H9 (cell line): ENCODE measurements around the gene EFCAB11. TPM values are rescaled to one million over a fixed set of nuclear protein-coding genes. Genes with fewer than 3 reads are reported as not detected.
A peak's percentile ranks its signal among the peaks of the same experiment; 100 is the strongest.

Experiments used
- DNase-seq: peaks from one replicate; pipeline ENCODE4 v3.0.0-alpha.2; 2017
- H2AFZ ChIP-seq: one replicate; pipeline ENCODE4 v1.6.1; 2013; ENCODE audit warnings: mild to moderate bottlenecking, low read length, control low read depth, moderate library complexity
- H2AK5ac ChIP-seq: 2 replicates; pipeline ENCODE4 v1.6.1; 2013; ENCODE audit warnings: low read length, control low read depth, mixed read lengths; ENCODE audit not compliant: insufficient read length
- H2BK120ac ChIP-seq: one replicate; pipeline ENCODE4 v1.6.1; 2013; ENCODE audit warnings: low read depth, mild to moderate bottlenecking, low read length, control low read depth, inconsistent platforms; ENCODE audit not compliant: poor library complexity, severe bottlenecking
- H2BK12ac ChIP-seq: 2 replicates; pipeline ENCODE4 v1.6.1; 2013; ENCODE audit warnings: low read length, control low read depth, mixed read lengths, low read depth; ENCODE audit not compliant: insufficient read length
- H2BK15ac ChIP-seq: 2 replicates; pipeline ENCODE4 v1.6.1; 2013; ENCODE audit warnings: low read depth, low read length, control low read depth
- H2BK20ac ChIP-seq: one replicate; pipeline ENCODE4 v1.6.1; 2013; ENCODE audit warnings: low read depth, mild to moderate bottlenecking, low read length, control low read depth, inconsistent platforms; ENCODE audit not compliant: poor library complexity, severe bottlenecking
- H2BK5ac ChIP-seq: 2 replicates; pipeline ENCODE4 v1.6.1; 2013; ENCODE audit warnings: low read length, control low read depth, mixed read lengths; ENCODE audit not compliant: insufficient read length
- H3K14ac ChIP-seq: 2 replicates; pipeline ENCODE4 v1.6.1; 2013; ENCODE audit warnings: low read length, control low read depth; ENCODE audit not compliant: insufficient read depth
- H3K18ac ChIP-seq: 2 replicates; pipeline ENCODE4 v1.6.1; 2013; ENCODE audit warnings: low read depth, mild to moderate bottlenecking, mixed read lengths, low read length, control low read depth; ENCODE audit not compliant: insufficient read length
- H3K23ac ChIP-seq: 2 replicates; pipeline ENCODE4 v1.6.1; 2013; ENCODE audit warnings: low read length, control low read depth, mixed read lengths, low read depth; ENCODE audit not compliant: insufficient read length
- H3K23me2 ChIP-seq: 2 replicates; pipeline ENCODE4 v1.6.1; 2013; ENCODE audit warnings: low read depth, mild to moderate bottlenecking, mixed read lengths, low read length, control low read depth; ENCODE audit not compliant: insufficient read length, poor library complexity, severe bottlenecking
- H3K27ac ChIP-seq: 2 replicates; pipeline ENCODE4 v1.5.1; 2013; ENCODE audit warnings: low read length, control low read depth, mixed read lengths, low read depth; ENCODE audit not compliant: insufficient read length
- H3K27me3 ChIP-seq: 2 replicates; pipeline ENCODE4 v1.6.1; 2013; ENCODE audit warnings: low read length, control low read depth, inconsistent platforms; ENCODE audit not compliant: insufficient read depth
- H3K4ac ChIP-seq: 2 replicates; pipeline ENCODE4 v1.6.1; 2013; ENCODE audit warnings: low read depth, mild to moderate bottlenecking, control low read depth, inconsistent platforms, low read length, moderate library complexity
- H3K4me1 ChIP-seq: 2 replicates; pipeline ENCODE4 v1.6.1; 2013; ENCODE audit warnings: low read length, control low read depth, inconsistent platforms; ENCODE audit not compliant: insufficient read depth
- H3K4me2 ChIP-seq: 2 replicates; pipeline ENCODE4 v1.6.1; 2013; ENCODE audit warnings: low read length, control low read depth, mixed read lengths; ENCODE audit not compliant: insufficient read length, insufficient read depth
- H3K56ac ChIP-seq: 2 replicates; pipeline ENCODE4 v1.6.1; 2013; ENCODE audit warnings: low read depth, mild to moderate bottlenecking, mixed read lengths, low read length, control low read depth; ENCODE audit not compliant: insufficient read length
- H3K79me1 ChIP-seq: 2 replicates; pipeline ENCODE4 v1.6.1; 2013; ENCODE audit warnings: low read depth, mild to moderate bottlenecking, moderate library complexity, low read length, control low read depth, inconsistent platforms; ENCODE audit not compliant: insufficient read depth, poor library complexity, severe bottlenecking
- H3K79me2 ChIP-seq: 2 replicates; pipeline ENCODE4 v1.6.1; 2013; ENCODE audit warnings: low read length, control low read depth, inconsistent platforms; ENCODE audit not compliant: insufficient read depth
- H3K9ac ChIP-seq: 2 replicates; pipeline ENCODE4 v1.6.1; 2013; ENCODE audit warnings: low read length, control low read depth, mixed read lengths; ENCODE audit not compliant: insufficient read length; ENCODE audit errors: extremely low read depth
- H3K9me3 ChIP-seq: one replicate; pipeline ENCODE4 v1.6.1; 2013; ENCODE audit warnings: low read depth, low read length, inconsistent platforms; ENCODE audit not compliant: control insufficient read depth
- H3T11ph ChIP-seq: one replicate; pipeline ENCODE4 v1.6.1; 2013; ENCODE audit warnings: mild to moderate bottlenecking, low read length, control low read depth, inconsistent platforms
- H4K20me1 ChIP-seq: one replicate; pipeline ENCODE4 v1.6.1; 2013; ENCODE audit not compliant: control insufficient read depth, insufficient read length, insufficient read depth
- H4K5ac ChIP-seq: 2 replicates; pipeline ENCODE4 v1.6.1; 2013; ENCODE audit warnings: low read depth, mild to moderate bottlenecking, mixed read lengths, low read length, control low read depth; ENCODE audit not compliant: insufficient read length
- H4K8ac ChIP-seq: replicated peaks from 2 replicates; pipeline ENCODE4 v1.6.1; 2013; ENCODE audit warnings: low read length, control low read depth, mixed read lengths, low read depth; ENCODE audit not compliant: insufficient read length
- H4K91ac ChIP-seq: 2 replicates; pipeline ENCODE4 v1.6.1; 2013; ENCODE audit warnings: low read depth, mild to moderate bottlenecking, moderate library complexity, mixed read lengths, low read length, control low read depth; ENCODE audit not compliant: insufficient read length
- H3K27ac Mint-ChIP-seq, 3 experiments: 2 replicates in 2 of 3; 3 replicates in 1 of 3; pipeline ENCODE4 v1.8.0; 2020 to 2021; ENCODE audit warnings: mixed read lengths in 3 of 3, mild to moderate bottlenecking in 1 of 3, moderate library complexity in 1 of 3
- H3K27me3 Mint-ChIP-seq: 2 replicates; pipeline ENCODE4 v1.8.0; 2021; ENCODE audit warnings: low read depth, mild to moderate bottlenecking, moderate library complexity, mixed read lengths
- H3K36me3 Mint-ChIP-seq, 3 experiments: 2 replicates in 2 of 3; 3 replicates in 1 of 3; pipeline ENCODE4 v1.8.0; 2020 to 2021; ENCODE audit warnings: low read depth in 3 of 3, mixed read lengths in 3 of 3; ENCODE audit not compliant: insufficient read depth in 1 of 3
- H3K4me1 Mint-ChIP-seq, 2 experiments: 2 replicates each; pipeline ENCODE4 v1.8.0; 2020; ENCODE audit warnings: mixed read lengths in 2 of 2
- H3K4me3 Mint-ChIP-seq, 2 experiments: 2 replicates in 1 of 2; 3 replicates in 1 of 2; pipeline ENCODE4 v1.8.0; 2020 to 2021; ENCODE audit warnings: mild to moderate bottlenecking in 2 of 2, mixed read lengths in 2 of 2, moderate library complexity in 1 of 2
- H3K9me3 Mint-ChIP-seq, 2 experiments: 2 replicates in 1 of 2; 3 replicates in 1 of 2; pipeline ENCODE4 v1.8.0; 2020; ENCODE audit warnings: mild to moderate bottlenecking in 2 of 2, mixed read lengths in 2 of 2, moderate library complexity in 1 of 2
- CTCF ChIP-seq: fragments of 200-600 bp; sonication (generic); conservative IDR thresholded peaks from 3 replicates; pipeline ENCODE4 v1.8.0; 2021; ENCODE audit warnings: antibody characterized with exemption, mild to moderate bottlenecking
- WGBS: extraction: QIAGEN DNeasy Blood & Tissue Kit; methylation state at CpG from one replicate; pipeline ENCODE4 v1.1.7; 2013; ENCODE audit warnings: missing lambda C conversion rate, low lambda C conversion rate, mixed read lengths; ENCODE audit not compliant: insufficient read length; ENCODE audit errors: extremely low coverage; 5-methylcytosine and 5-hydroxymethylcytosine counted together
- total RNA-seq: library from RNA; stranded (reverse); gene quantifications from 2 replicates; pipeline ENCODE4 v1.2.1, GENCODE V29; 2021

The EFCAB11 gene
- total RNA-seq, 1 experiment from 2014 or later, result 17.4 TPM

- Histone ChIP-seq H3K4ac (no peak overlapping the region), H2AFZ (no peak overlapping the region), H3K9ac (no peak overlapping the region), H3K79me2 (no peaks in the 10 kb centered on the region), H2BK120ac (no peak overlapping the region), H3K27me3 (no peaks in the 10 kb centered on the region), H3K14ac (no peak overlapping the region), H2AK5ac (no peak overlapping the region), H2BK15ac (no peak overlapping the region), H2BK12ac (no peak overlapping the region), H4K91ac (no peak overlapping the region), H3K4me1 (no peaks in the 10 kb centered on the region), H3K56ac (no peak overlapping the region), H4K20me1 (no peaks in the 10 kb centered on the region), H3K18ac (no peak overlapping the region), H3K23me2 (no peaks in the 10 kb centered on the region), H2BK20ac (no peak overlapping the region), H3K23ac (no peak overlapping the region), H3T11ph (no peak overlapping the region), H4K8ac (no peak overlapping the region), H2BK5ac (no peak overlapping the region), H3K27ac (no peak overlapping the region), H3K79me1 (no peaks in the 10 kb centered on the region), H3K4me2 (no peak overlapping the region), H3K9me3 (no peaks in the 10 kb centered on the region), H4K5ac (no peak overlapping the region)
- Mint-ChIP-seq H3K9me3 (no peaks in the 10 kb centered on the region), H3K27me3 (no peaks in the 10 kb centered on the region), H3K4me3 (no peak overlapping the region), H3K27ac (peak overlapping the region in 2 of 3 experiments; percentile 6 to 39; a peak in 1 of 7 replicates), H3K4me1 (peaks cover 3 to 4% of the 10 kb centered on the region in 2 experiments), H3K36me3 (no peaks in the 10 kb centered on the region)
- no peak for TF ChIP-seq CTCF
- no CpG with 5 or more reads among the region's 2 CpGs for WGBS
- no peak for DNase-seq
Measured at GRCh38 chr14:89941830-89942377, 12.6 kb downstream of the EFCAB11 start.
